Activated naive CD8-positive, alpha-beta T cell treated with anti-CD3 and anti-CD28 coated beads, Interleukin-2, amount 50 U/mL, for 16 hours (primary cell): Measurements from ENCODE around the gene PNRC2.
A peak's percentile ranks its signal among the peaks of the same experiment; 100 is the strongest.
"Not testable (repeated sequence)": the region's sequence is repeated elsewhere in the genome, so short reads cannot be mapped to it uniquely, and the experiment has no call there.

Source experiments
- DNase-seq: peaks from one replicate; pipeline ENCODE4 v3.0.0-alpha.2; 2020; ENCODE audit warnings: low read depth, low spot score

Gene PNRC2

DNA sequence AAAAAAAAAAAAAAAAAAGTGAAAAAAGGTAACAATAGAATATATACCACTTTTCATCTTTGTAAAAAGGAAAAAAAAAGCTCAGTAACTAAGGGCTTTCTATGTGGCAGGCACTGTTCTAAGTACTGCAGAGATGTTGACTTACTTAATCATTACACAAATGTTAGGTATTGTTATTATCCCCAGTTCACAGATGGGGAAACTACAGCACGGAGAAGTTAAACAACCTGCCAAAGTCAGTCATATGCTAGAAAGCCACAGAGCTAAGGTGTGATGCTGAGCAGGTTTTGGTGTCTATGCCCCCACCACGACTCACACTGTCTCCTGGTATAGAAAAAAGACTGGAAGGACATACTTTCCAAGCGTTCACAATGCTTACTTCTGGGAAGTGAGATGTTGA lies 6.6 kb upstream of the PNRC2 start:
- no peak for DNase-seq

DNA sequence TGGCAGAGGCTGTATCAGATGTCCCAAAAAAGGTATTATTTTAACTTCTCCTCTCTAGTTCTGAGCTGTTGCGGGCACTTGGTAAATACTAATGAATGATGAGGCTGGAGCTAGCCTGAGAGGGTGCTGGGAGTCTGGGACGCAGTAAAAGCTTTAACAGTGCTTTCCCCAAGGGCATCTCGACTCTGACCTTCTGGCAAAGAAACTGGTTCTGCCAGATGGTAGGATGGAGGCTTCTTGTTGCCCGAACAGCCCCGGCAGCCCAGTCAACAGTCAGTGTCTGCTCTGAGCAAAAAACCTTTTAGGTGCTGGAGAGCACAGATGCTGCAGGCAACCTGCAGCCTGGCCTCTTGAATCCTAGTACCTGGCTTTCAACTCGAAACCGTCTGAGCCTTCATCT lies 2.5 kb upstream of the PNRC2 start:
- DNase-seq: no peak

DNA sequence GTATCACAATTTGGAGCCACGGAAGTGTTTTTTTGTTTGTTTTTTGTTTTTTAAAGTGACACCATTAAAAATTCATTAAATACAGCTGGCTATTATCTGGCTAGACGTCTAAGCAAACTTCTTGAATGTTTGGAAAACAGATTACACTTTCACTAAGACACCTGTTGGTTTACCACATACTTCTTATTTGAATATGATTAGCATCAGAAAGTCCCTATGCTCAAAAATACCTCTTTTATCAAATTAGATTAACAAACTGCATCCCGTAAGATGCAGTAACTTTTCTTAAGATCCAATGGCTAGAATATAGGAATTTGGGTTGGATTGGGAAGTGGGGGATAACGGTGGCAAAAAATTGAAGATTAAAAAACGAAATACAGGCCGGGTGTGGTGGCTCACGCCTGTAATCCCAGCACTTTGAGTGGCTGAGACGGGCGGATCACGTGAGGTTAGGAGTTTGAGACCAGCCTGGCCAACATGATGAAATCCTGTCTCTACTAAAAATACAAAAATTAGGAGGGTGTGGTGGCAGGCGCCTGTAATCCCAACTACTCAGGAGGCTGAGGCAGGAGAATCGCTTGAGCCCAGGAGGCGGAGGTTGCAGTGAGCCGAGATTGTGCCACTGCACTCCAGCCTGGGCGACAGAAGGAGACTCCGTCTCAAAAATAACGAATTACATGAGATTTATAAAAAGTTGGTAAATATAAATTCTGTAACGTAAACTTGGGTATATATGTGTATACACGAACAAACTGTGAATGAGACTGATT lies 1.4 kb upstream of the PNRC2 start:
- not testable (repeated sequence) for DNase-seq

DNA sequence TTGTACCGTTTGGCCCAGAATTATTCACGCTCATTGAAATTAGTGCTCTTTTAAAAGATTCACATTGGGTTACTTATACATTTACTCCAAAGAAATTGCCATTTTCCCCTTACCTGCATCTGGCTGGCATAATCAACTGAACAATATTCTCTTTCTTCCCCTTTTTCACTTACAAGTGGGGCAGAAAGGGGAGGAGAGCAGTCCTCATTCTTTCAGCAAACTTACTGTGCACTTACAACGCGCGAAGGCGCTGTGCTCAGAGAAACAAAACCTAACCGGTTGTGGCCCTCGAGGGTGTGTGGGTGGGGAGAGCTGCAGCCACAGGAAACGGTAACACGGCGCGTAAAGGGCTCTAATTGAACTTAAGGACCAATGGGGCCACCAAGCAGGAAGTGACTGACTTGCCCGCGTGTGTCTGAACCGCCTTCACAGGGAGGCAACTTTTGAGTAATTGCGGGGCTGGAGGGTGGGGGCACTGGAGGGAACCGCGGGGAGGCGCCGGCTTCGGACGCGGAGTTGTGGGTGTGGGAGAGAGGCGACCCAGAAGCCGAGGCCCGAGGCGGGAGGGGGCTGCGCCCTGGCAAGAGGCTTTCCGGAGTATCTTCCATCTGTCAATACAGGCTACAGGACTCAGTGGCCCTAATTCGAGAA lies 693 bp upstream of the PNRC2 start:
- peak; percentile 86 for DNase-seq

DNA sequence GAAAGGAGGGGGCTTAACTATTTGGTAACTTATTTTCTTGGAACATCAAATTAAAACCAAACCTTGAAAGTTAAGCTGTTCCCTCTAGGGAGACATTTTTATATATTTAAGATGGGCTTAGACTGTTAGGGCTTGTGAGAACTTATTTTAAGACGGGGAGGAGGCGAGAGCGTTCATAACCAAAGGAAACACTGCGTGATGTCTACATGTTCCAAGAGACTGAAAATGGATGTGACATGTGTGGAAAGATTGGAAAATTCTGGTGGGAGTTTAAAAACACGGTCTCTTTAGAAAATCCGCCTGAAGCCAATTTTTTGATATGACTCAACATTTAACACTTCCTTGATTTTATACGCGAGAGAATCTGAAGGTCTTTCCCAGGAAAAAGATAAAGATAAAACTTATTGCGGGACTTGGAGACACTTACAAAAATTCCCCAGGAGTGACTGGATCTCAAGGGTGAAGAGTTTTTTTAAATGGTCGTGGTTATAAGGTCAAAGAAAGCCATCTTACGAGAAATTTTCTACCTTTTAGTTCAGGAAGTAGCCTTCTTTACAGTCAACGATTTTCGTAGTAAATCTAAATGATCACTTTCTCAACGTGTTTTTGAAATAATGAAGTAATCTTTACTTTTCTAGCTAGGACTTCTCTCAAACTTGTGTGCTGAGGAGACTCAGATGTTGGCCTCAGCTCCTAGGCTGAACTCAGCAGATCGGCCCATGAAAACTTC lies 828 bp downstream of the PNRC2 start:
- no peak for DNase-seq

DNA sequence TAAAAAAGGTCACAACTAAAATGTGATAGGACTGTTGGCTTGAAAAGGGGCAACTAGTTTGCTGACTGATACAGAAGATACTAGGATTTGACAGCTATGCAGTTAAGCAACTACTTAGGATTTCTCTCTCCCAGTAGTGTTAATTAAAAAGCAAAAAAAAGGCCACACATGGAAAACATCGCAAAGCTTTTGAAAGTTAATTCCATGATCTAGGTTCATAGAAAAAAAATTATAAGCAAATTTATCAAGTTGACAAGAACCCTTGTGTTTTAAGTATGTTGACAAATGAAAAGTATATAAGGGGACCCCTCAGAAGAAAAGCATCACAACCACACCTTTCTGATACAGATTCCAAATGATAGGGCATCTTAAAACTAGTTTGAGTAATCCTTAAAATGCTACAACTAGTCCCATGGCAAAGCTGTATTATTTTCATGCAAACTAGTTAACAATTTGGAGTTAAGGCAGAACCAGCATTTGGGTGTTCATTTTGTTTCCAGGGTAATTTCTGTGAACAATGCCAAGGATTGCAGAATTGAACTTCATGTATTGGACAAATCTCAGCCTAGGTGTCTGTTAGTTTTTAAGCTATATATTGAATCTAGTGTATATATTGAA lies 4.1 kb downstream of the PNRC2 start:
- no peak for DNase-seq

DNA sequence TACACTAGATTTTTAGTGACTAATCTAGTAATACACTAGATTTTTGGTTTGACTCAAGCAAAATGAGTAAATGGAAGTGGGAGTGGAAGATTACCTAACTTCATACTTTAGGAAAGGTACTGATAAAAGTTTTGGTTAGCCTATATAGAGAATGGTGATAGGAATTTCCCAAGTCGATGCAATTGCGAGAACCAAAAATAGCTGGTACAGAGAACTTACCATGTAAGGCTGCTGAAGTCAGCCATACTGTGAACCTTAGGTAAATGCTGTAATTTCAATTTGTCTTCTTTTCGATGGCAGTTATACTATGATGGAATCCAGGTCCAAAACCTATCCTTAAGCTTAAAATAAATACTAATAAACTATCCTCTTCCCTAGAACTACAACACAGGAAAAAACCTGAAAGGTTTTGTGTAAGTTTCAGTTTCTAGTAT lies 4.6 kb downstream of the PNRC2 start:
- no peak for DNase-seq

DNA sequence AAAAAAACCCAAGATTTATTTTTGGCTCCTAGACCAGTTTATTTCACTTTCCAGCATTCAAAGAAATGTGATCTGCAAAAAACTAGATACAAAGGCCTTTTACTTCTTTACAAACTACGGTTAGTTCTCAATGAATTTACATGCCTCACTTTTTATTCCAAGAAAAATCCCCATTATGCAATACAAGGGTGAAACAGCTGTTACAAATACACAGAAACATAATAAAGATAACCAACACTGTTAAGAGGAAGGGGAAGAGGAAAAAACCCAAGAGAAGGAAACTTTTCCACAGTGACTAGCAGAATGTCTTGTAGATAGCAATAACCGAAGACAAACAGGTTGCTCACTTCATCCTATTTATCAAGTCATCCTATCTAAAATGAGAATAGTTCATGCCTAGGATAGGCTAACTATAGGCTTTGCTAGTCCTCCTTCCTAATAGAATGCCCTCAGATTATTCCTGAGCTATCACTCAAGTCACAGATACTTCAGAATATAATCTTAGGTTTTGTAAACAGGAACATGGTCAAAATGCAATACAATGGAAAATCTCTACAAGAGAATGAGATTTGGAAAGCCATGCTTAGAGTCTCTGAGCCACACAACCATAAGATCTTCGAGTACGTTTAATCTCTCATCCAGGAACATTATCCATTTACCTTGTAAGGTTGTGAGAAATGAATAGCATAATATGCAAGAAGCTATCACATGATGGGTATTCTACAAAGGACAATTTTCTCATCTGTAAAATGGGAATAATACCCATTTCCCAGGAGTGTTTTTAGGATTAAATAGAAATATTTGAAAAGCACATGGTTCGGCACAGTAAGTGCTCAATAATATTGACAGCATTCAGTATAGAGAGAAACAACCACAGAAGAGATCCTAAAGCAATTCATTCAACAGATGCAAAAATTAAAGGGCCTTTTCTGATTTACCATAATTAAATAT lies 5.4 kb downstream of the PNRC2 start:
- DNase-seq: no peak

DNA sequence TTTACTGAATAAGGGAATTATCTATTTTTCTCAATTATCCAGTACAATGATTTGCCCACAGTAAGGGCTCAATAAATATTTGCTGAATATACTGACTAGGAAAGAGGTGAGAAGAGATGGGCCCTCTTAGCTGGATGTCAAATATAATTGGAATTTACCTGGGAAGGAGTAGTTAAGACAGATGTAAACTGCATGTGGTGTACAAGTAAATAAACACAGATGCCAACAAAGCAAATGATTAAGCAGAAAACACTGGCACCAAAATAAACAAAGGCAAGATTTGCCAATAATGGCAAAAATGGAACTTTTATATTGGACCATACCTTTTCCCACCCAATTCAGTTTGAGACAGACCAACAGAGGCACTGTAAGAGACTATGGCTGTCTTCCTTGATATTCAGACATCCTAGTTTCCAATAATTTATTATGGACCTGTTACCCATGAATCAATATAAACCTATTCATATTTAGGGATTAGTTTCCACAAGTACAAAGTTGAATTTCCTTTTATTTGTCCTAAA lies 7.4 kb downstream of the PNRC2 start:
- no peak for DNase-seq

DNA sequence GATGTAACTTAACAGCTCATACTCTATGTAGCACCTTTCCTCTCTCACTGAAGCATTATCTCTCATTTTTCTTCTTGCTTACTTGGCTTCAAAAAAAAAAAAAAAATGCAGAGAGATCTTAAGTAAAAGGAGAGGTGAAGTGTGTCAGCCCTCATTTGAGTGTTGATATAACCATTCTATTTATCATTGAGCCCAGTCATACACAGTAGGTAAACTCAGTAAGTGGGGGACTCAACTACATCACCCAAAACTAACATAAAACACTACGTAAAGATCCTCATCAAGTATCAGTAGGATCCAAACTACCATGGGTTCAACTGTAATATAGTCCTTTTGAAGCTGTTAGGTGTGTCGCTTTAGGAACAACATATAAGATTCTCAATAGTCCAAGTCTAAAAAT lies 8.2 kb downstream of the PNRC2 start:
- no peak for DNase-seq

DNA sequence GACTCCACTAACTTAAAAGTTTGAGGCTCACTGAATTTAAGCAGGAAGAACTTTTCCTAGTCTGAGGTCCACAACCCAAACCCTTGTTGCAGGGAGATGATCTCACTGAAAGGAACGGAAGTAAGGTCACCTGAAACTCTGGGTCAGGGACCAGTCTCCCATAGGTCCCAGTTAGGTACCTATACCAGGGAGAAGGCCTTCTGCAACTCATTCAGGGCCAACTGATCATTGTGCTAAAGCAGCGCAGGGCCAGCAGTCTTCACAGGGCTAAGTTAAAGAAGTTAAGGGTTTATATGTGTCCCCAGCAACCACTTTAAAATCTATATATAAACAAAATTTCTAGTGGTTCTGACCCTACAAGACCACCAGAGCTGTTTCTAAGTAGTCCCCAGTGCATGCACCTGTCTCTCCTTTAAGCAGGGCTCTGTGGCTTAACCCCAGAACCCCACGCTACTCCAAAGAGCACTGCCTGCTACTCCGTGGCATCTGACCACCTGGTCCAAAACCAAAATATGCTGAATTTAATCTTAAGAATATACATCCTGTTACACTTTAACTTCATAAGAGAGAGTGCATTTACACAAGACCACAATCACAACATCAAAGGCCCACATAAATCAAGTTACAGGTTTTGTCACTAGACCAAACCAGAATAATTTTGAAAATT lies 17.7 kb downstream of the PNRC2 start:
- no peak for DNase-seq

DNA sequence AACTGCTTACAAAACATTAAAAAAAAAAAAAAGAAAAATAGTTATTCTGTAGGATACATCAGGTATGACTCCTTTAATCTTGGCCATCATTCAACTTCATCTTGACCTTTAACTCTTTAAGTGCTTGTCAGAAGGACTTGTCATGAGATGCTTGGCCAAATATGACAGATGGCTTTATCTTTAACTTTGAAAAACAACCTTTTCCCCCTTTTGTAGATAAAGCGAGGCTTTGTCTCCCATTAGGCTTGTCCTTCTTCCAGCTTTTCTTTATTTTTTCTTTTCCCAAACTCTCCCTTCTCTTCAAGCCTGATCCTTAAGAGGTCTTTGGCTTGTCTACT lies 18.2 kb downstream of the PNRC2 start:
- no peak for DNase-seq

DNA sequence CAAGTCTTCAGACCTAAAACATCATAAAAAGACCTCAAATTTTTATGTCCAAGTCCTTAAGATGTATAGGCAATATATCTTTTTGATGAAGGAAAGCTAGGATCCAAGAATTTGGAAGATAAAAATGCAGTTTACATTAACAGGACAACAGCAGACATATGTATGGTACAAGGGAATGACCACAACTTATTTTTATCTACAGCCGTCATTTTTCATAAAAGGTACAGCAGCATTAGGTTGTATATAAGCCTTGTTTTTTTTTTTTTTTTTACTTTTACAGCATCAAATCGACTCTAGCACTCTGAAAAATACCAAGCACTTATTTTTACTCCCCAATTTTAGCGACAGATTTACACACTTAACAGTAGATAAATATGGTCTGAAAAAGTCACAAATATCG lies 19.2 kb downstream of the PNRC2 start:
- no peak for DNase-seq

DNA sequence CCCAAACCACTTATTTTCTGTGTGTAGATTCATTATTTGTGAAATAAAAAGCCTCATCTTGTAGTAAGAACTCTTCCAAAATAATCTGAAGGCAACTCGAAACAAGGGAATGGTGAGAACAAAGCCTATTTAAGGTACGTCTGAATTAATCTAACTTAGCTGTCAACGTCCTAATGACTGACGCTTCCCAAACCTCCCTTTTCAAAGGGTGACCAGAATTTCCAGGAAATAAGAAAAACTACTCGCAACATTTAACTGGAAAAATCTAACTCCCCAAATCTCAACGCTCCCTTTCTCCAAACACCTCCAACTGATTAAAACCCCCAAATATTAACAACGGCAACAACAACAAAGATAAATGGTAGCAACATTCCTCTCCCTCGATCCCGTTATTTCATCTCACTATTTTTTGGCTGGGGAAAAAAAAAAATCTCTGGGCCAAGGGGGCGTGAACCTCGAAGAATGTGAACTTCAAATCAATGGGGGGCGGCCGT lies 19.8 kb downstream of the PNRC2 start:
- no peak for DNase-seq

DNA sequence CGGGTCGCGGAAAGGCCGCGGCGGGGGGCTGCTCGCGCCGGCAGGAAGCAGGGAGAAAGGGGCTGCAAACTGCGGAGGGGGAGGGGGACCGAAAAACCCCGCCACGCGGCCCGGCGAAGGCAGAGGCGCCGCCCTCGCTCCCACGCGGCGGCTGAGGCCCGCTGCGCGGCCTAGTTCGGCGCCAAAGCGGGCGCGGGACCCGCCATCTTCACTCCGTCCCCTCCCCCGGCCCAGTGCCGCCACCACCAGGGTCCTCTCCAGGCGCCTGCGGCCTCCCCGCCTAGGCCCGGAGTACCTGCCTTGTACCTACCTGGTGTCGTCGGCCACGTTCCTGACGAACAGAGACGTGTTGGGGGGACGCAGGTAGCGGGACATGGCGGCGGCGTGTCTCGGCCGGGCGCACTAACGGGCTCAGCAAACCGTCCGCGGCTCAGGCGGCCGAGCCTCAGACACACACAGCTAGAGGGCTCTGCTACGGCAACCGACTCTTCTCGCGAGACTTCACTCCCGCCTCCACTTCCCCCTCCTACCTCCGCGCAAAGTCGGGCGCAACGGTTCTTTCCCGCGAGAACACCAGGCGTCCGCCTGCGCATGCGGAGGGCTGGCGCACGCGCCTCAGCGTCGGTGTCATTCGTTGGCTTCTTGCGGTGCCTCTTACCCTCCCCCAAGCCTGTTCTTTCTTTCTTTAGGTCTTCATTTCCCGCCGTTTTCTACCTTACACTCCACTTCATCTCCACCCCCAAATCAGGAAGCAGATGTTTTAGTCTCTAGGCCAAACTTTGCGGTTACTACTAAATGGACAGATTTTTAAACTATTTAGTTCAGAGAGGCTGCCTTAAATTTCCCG lies 20.5 kb downstream of the PNRC2 start, which contains the start of gene SRSF10:
Gene SRSF10, minus strand, starts transcription at position 447 of the 847 bp plus-strand sequence. Its CDS starts 72 bp downstream, at position 375.
- DNase-seq: peak; percentile 95

DNA sequence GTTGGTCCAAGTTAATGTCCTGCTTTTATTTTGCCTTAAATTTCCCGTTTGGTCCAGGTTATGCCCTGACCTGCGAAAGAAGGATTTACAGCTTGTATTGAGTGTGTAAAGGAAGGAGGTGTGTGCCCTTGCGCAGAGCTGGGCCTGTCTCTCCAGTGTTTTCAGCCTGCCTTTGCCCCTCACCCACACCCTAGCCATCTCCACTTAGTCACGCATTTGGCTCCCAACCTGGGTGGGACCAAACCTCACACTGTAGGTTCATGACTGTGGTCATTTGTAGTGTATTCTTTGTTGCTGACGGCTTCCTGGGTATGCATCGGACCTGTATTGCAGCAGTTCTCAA lies 21.1 kb downstream of the PNRC2 start:
- peak; percentile 32 for DNase-seq

DNA sequence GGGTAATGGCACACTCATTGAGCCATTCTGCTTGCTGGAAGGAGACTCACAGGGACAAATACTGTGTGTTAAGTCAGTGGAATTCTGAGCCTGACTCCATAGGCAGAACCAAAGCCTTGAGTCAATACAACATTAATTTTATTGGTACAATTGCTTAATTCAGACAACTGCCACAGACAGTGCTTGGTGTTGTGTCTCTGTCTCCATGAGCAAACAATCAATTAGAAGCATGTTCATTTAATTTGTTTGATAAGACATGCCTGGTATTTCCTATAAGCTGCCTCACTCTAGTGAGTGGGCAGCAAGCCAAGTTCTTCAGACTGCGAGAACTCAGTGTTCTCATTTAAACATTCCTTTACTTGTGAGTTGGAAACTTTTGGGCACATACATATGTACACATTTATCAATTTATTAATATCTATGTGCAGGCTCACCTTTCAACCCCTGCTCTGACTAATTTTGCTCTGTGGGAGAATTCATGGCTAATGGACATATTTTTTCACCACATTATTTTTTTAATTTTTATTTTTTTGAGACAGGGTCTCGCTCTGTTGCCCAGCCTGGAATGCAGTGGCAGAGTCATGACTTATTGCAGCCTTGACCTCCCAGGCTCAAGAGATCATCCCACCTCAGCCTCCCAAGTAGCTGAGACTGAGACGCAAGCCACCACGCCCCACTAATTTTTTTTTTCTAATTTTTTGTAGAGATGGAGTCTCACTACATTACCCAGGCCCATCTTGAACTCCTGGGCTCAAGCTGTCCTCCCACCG lies 25.0 kb downstream of the PNRC2 start:
- DNase-seq: no peak

DNA sequence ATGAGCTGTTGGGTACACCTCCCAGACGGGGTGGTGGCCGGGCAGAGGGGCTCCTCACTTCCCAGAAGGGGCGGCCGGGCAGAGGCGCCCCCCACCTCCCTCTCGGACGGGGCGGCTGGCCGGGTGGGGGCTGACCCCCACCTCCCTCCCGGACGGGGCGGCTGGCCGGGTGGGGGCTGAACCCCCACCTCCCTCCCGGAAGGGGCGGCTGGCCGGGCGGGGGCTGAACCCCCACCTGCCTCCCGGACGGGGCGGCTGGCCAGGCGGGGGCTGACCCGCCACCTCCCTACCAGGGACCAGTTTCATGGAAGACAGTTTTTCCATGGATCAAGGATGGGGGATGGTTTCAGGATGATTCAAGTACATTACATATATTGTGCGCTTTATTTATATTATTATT lies 27.4 kb downstream of the PNRC2 start:
- DNase-seq: not testable (repeated sequence)

DNA sequence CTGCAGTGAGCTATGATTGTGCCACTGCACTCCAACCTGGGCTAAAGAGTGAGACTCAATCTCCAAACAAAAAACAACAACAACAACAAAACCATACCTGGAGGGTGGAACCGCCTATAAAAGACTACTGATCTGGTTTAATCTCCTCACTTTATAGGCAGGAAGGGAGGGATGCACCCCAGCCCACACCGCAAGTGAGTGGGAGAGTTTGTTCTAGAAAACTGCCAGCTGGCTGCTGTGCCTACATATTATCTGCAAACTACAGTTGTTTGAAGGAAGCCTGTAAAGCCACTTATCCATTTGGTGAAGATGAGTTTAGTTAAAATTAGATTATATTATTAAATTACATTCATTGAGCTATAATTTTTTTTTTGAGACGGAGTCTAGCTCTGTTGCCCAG lies 29.6 kb downstream of the PNRC2 start:
- no peak for DNase-seq
